Activated CD8-positive, alpha-beta T cell treated with anti-CD3 and anti-CD28 coated beads for 36 hours (primary cell): ENCODE results near the gene ZMYND8. TPM values are rescaled to one million over a fixed set of nuclear protein-coding genes. Genes with fewer than 3 reads are reported as not detected.

Experiments
- ATAC-seq: fragments of 200-7000 bp; cut with Tn5 transposase; one replicate; pipeline ENCODE4 v1.10.0; 2021; ENCODE audit warnings: mild to moderate bottlenecking, moderate library complexity
- CTCF ChIA-PET: fragments of 350-600 bp; sonication (Branson Sonifier 250); formaldehyde crosslinking; loops from one replicate; lab custom pipeline; 2021; ENCODE audit warnings: antibody characterized with exemption; lab: Charles Lee
- POLR2A ChIA-PET: fragments of 350-600 bp; sonication (Branson Sonifier 250); formaldehyde crosslinking; loops from one replicate; lab custom pipeline; 2021; ENCODE audit warnings: antibody characterized with exemption; lab: Charles Lee
- DNase-seq: peaks from one replicate; pipeline ENCODE4 v3.0.0-alpha.2; 2020
- H3K27ac Mint-ChIP-seq: one replicate; pipeline ENCODE4 v1.8.0; 2021; ENCODE audit warnings: mild to moderate bottlenecking, mixed read lengths
- H3K27me3 Mint-ChIP-seq: one replicate; pipeline ENCODE4 v1.8.0; 2021; ENCODE audit warnings: mixed read lengths
- H3K36me3 Mint-ChIP-seq: one replicate; pipeline ENCODE4 v1.8.0; 2021; ENCODE audit warnings: low read depth, mixed read lengths
- H3K4me1 Mint-ChIP-seq: one replicate; pipeline ENCODE4 v1.8.0; 2021; ENCODE audit warnings: low read depth, mixed read lengths
- H3K4me3 Mint-ChIP-seq: one replicate; pipeline ENCODE4 v1.8.0; 2021; ENCODE audit warnings: mild to moderate bottlenecking, moderate library complexity, mixed read lengths
- H3K9me3 Mint-ChIP-seq: one replicate; pipeline ENCODE4 v1.8.0; 2021; ENCODE audit warnings: mixed read lengths
- CTCF ChIP-seq: fragments of 200-600 bp; IDR thresholded peaks from one replicate; pipeline ENCODE4 v1.8.0; 2022; ENCODE audit warnings: antibody characterized with exemption, mild to moderate bottlenecking
- intact Hi-C: fragments of 100-400 bp; cut with micrococcal nuclease; formaldehyde crosslinking; loops from one replicate; pipeline ENCODE4 v1.10.0; 2022
- total RNA-seq, 2 experiments: library from RNA; stranded (reverse); gene quantifications; one replicate each; pipeline ENCODE4 v1.2.3, GENCODE V29; 2021

The ZMYND8 gene
- total RNA-seq, 2 experiments from 2014 or later, result 31.9 to 33.4 TPM

DNA sequence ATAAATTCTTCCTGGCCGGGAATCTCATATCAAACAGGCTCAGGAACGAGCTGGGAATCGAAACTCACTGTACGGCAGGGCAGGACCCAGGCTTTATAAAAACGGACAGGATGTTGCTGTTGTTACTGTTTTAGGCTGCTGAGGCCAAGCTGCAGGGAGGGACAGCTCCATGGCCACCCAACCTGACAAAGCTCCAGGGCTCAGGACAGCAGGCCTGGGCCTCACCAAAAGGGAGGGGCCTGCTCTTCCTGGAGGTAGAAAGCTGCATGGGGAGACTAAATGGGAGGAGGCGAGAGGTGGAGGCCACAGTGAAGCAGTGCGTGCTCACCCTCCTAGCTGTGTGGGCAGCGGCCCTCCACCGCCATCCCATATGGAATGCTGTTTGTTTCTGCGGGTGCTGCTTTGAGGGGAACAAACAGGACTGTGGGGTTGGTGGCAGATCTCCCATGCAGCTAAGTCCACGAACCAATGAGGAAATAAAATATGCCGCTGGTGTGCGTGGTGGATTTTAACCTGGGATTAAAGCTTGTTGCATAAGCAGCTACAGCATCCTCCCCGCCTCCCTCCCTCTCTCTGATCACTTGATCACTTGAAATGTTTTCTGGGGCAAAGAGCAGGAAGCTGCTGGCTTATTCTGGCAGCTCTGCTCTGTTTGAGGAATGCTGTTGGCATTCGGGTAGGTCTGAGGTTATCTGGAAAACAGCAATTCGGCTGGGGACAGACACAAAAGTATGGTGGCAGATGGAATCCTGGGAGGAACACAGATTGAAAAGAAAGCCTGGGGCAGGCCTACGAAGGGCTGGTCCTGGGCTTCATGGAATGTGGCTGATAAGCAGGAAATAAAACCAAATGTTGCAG, 2.4 kb upstream of the ZMYND8 start:
- ChIA-PET CTCF (interaction anchor here (1.0 to 13.7 kb wide), 7 partner anchors 14 to 305 kb away, joined by 3 to 151 read pairs (median 5); no protein-coding TSS in a partner anchor), POLR2A (interaction anchor here (0.8 to 3.4 kb wide), 6 partner anchors 8 to 85 kb away, joined by 3 to 22 read pairs (median 4); no protein-coding TSS in a partner anchor)
- peaks cover 19% of the 10 kb centered on the region for H3K36me3 Mint-ChIP-seq
- H3K27ac Mint-ChIP-seq, result peak overlapping the region; percentile 95
- H3K4me3 Mint-ChIP-seq, result no peak overlapping the region
- ATAC-seq (no peak), DNase-seq (no peak)
- intact Hi-C loops, result no loop called here
- no peaks in the 10 kb centered on the region for H3K9me3 Mint-ChIP-seq
- H3K27me3 Mint-ChIP-seq, result no peaks in the 10 kb centered on the region
- peaks cover 41% of the 10 kb centered on the region for H3K4me1 Mint-ChIP-seq
- TF ChIP-seq CTCF, result no peak

GRCh38 chr20:47358039-47358671, 1.7 kb upstream of the ZMYND8 start:
- ChIA-PET POLR2A (interaction anchor here (1.2 to 3.4 kb wide), 4 partner anchors 8 to 84 kb away, joined by 3 to 22 read pairs (median 13); no protein-coding TSS in a partner anchor), CTCF (interaction anchor here (1.1 to 13.7 kb wide), 6 partner anchors 15 to 306 kb away, joined by 3 to 151 read pairs (median 6); no protein-coding TSS in a partner anchor)
- intact Hi-C loops, result no loop called here
- peak overlapping the region; percentile 95 for H3K27ac Mint-ChIP-seq
- ATAC-seq (no peak), DNase-seq (no peak)
- peaks cover 21% of the 10 kb centered on the region for H3K36me3 Mint-ChIP-seq
- H3K4me3 Mint-ChIP-seq, result peak overlapping the region; percentile 97
- TF ChIP-seq CTCF, result no peak
- H3K4me1 Mint-ChIP-seq, result peaks cover 47% of the 10 kb centered on the region
- no peaks in the 10 kb centered on the region for H3K9me3 Mint-ChIP-seq
- no peaks in the 10 kb centered on the region for H3K27me3 Mint-ChIP-seq

DNA sequence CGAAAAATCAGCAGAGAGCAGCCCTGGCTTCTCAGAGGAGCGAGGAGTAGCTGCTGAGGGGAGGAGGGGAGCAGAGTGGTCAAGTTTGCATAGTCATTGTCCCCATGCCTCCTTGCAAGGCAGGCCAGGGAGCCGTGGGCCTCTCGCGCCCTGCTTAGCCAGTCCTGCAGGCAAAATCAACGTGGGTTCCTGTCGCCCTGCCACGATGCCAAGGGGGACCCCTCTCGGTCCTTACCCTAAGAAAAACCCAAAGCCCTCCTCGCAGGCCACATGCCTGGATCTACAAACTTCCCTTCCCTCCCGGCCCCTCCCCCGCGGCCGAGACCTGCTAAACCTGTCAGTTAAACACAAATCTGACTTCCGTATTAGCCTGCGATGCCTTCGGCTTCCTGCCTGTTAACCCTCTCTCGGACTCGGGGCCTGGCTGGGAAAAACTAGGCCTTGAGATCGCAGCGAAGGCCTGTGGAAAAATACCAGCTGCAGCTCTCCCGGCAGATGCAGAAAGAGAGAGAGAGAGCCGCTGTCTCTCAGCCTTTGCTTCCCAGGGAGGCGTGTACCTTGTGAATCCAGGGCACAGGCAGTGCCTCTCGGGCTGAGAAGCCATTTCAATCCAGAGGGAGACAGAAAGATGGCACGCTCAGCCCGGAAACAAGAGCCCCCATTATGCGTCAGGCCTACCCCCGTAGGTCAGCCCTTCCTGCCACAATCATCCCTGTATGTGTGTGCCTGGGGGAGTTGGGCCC, 968 bp upstream of the ZMYND8 start:
- ChIA-PET CTCF (interaction anchor here (0.7 to 13.7 kb wide), 4 partner anchors 25 to 151 kb away, joined by 3 to 151 read pairs (median 50); no protein-coding TSS in a partner anchor), POLR2A (interaction anchor here (0.6 to 3.4 kb wide), 13 partner anchors 8 to 170 kb away, joined by 3 to 22 read pairs (median 6); no protein-coding TSS in a partner anchor)
- ATAC-seq (peak; percentile 52), DNase-seq (peak; percentile 81)
- Mint-ChIP-seq H3K36me3 (peaks cover 28% of the 10 kb centered on the region), H3K27me3 (no peaks in the 10 kb centered on the region), H3K9me3 (no peaks in the 10 kb centered on the region), H3K27ac (peak overlapping the region; percentile 95), H3K4me1 (peaks cover 43% of the 10 kb centered on the region), H3K4me3 (peak overlapping the region; percentile 97)
- no peak for TF ChIP-seq CTCF
- intact Hi-C loops, result no loop called here

GRCh38 chr20:47356220-47356525, 326 bp downstream of the ZMYND8 start:
- H3K9me3 Mint-ChIP-seq, result no peaks in the 10 kb centered on the region

More at GRCh38 chr20:47356220-47356525, 326 bp downstream of the ZMYND8 start:
- peaks cover 38% of the 10 kb centered on the region for H3K36me3 Mint-ChIP-seq
- H3K4me3 Mint-ChIP-seq, result peak overlapping the region; percentile 97
- POLR2A ChIA-PET, result interaction anchor here (0.7 to 3.4 kb wide), 13 partner anchors 8 to 171 kb away, joined by 3 to 22 read pairs (median 6); no protein-coding TSS in a partner anchor
- CTCF ChIA-PET, result interaction anchor here (0.6 to 13.7 kb wide), 9 partner anchors 9 to 835 kb away, joined by 3 to 151 read pairs (median 5); no protein-coding TSS in a partner anchor
- peak; percentile 7 for ATAC-seq
- DNase-seq, result no peak
- intact Hi-C loops, result no loop called here
- H3K27ac Mint-ChIP-seq, result peak overlapping the region; percentile 95
- no peaks in the 10 kb centered on the region for H3K27me3 Mint-ChIP-seq
- TF ChIP-seq CTCF, result no peak
- peaks cover 40% of the 10 kb centered on the region for H3K4me1 Mint-ChIP-seq
